K562 (cell line): ENCODE data around the gene TSPAN15.

Experiments used
- EP300 ChIP-seq: IDR thresholded peaks from 2 replicates; pipeline ENCODE4 v1.6.1; 2012; ENCODE audit warnings: low read length, improper control_type of control experiment
- ETV6 ChIP-seq, 3 experiments: fragments of 150-350 bp in 1 of 3; sonication (generic) in 1 of 3; formaldehyde crosslinking in 1 of 3; IDR thresholded peaks; 2 replicates each; pipeline versions ENCODE4 v1.6.1 to v1.8.0; 2014 to 2022; ENCODE audit warnings: borderline replicate concordance in 2 of 3, low read depth in 2 of 3, antibody characterized with exemption in 1 of 3, low read length in 1 of 3, mild to moderate bottlenecking in 1 of 3, missing genetic modification reagents in 1 of 3
- POLR2AphosphoS5 ChIP-seq: IDR thresholded peaks from 2 replicates; pipeline ENCODE4 v1.6.1; 2011; ENCODE audit warnings: mild to moderate bottlenecking, low read depth, low read length, moderate library complexity; ENCODE audit not compliant: control insufficient read depth, insufficient read depth
- SMARCA4 ChIP-seq: fragments of 450-650 bp; IDR thresholded peaks from 2 replicates; pipeline ENCODE4 v1.6.1; 2016
- SREBF2 ChIP-seq: sonication (generic); formaldehyde crosslinking; IDR thresholded peaks from 2 replicates; pipeline ENCODE4 v1.4.0; 2020; ENCODE audit warnings: mild to moderate bottlenecking, missing genetic modification reagents
- TF ChIP-seq, protein P1 (sequence below), 2 experiments: fragments of 450-650 bp in 1 of 2; sonication (generic) in 1 of 2; formaldehyde crosslinking in 1 of 2; IDR thresholded peaks in 1 of 2; conservative IDR thresholded peaks in 1 of 2; 2 replicates each; pipeline versions ENCODE4 v1.6.1 to v1.8.1; 2016 to 2023; ENCODE audit warnings: mild to moderate bottlenecking in 2 of 2, moderate library complexity in 2 of 2, inconsistent platforms in 1 of 2, missing genetic modification reagents in 1 of 2
- TF ChIP-seq, protein P2 (sequence below), 3 experiments: IDR thresholded peaks in 2 of 3; conservative IDR thresholded peaks in 1 of 3; 2 replicates each; pipeline ENCODE4 v1.5.1; 2011 to 2012; ENCODE audit warnings: low read length in 3 of 3, mild to moderate bottlenecking in 3 of 3, control low read depth in 2 of 3, improper control_type of control experiment in 1 of 3, inconsistent platforms in 1 of 3, low read depth in 1 of 3, mixed read lengths in 1 of 3, moderate library complexity in 1 of 3; ENCODE audit not compliant: insufficient read depth in 2 of 3

DNA sequence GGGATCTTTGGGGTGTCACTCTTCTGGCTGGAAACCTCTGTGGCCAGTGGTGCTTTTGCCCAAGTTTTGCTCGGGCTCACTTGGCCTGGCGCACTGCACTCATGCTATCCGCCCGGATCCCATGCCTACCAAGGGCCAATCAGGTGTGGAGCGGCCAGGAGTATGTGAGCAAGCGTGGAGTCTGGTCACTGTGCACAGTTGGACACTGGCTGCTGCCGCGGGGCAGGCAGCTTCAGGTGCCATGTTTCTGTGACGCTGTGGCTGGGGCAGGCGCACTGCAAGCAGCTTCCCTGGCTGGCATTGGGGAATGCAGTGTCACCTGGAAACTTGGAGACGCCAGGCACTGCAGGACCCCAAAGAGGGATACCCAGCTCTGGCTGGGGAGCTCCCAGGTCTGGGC, 76.7 kb downstream of the TSPAN15 start:
- TF ChIP-seq, protein P1, sequence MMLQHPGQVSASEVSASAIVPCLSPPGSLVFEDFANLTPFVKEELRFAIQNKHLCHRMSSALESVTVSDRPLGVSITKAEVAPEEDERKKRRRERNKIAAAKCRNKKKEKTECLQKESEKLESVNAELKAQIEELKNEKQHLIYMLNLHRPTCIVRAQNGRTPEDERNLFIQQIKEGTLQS (IDR thresholded peaks at IDR 0.05) = no peak
- TF ChIP-seq, protein P1 (CRISPR knock-in tag; conservative IDR thresholded peaks at IDR 0.05) = no peak
- TF ChIP-seq EP300 (no peak), POLR2AphosphoS5 (no peak), SMARCA4 (no peak), ETV6 (IDR thresholded peaks at IDR 0.05; ENCODE audit: borderline replicate concordance in 1 of 2, low read depth in 2 of 2, low read length in 1 of 2) (no peak), ETV6 (CRISPR knock-in tag; IDR thresholded peaks at IDR 0.05; ENCODE audit: borderline replicate concordance) (no peak), SREBF2 (CRISPR knock-in tag) (no peak)
- TF ChIP-seq, protein P2, sequence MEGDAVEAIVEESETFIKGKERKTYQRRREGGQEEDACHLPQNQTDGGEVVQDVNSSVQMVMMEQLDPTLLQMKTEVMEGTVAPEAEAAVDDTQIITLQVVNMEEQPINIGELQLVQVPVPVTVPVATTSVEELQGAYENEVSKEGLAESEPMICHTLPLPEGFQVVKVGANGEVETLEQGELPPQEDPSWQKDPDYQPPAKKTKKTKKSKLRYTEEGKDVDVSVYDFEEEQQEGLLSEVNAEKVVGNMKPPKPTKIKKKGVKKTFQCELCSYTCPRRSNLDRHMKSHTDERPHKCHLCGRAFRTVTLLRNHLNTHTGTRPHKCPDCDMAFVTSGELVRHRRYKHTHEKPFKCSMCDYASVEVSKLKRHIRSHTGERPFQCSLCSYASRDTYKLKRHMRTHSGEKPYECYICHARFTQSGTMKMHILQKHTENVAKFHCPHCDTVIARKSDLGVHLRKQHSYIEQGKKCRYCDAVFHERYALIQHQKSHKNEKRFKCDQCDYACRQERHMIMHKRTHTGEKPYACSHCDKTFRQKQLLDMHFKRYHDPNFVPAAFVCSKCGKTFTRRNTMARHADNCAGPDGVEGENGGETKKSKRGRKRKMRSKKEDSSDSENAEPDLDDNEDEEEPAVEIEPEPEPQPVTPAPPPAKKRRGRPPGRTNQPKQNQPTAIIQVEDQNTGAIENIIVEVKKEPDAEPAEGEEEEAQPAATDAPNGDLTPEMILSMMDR (IDR thresholded peaks at IDR 0.05 in 2 of 3, conservative IDR thresholded peaks at IDR 0.05 in 1 of 3; ENCODE audit: insufficient read depth in 2 of 3, low read depth in 1 of 3, low read length in 3 of 3) = no peak
